ENCODE measurements around the gene DYTN.

DYTN gene

GRCh38 chr2:206626108-206626507 is 92.1 kb downstream of the DYTN start:
- H4K20me1 ChIP-seq (ENCODE audit: insufficient read depth, low read length), result no peaks in the 10 kb centered on the region
- no peaks in the 10 kb centered on the region for H3K4me1 ChIP-seq (ENCODE audit: low read length)
- no peak overlapping the region for H2AFZ ChIP-seq (ENCODE audit: low read length)
- H3K27ac ChIP-seq (ENCODE audit: low read length), result no peak overlapping the region
- no peaks in the 10 kb centered on the region for H3K36me3 ChIP-seq (replicated peaks; ENCODE audit: insufficient read depth, low read length)
- no peak overlapping the region for H3K9ac ChIP-seq (ENCODE audit: low read length)
- no peak for TF ChIP-seq CTCF (IDR thresholded peaks at IDR 0.05; ENCODE audit: low read length)
- TF ChIP-seq EZH2 (optimal IDR thresholded peaks at IDR 0.05; ENCODE audit: low read depth, low read length), result no peak
- no peak for TF ChIP-seq EZH2phosphoT487 (IDR thresholded peaks at IDR 0.05; ENCODE audit: low read length)
- no peaks in the 10 kb centered on the region for H3K79me2 ChIP-seq (ENCODE audit: low read length)
- H3K9me2 ChIP-seq (replicated peaks; ENCODE audit: insufficient read depth, low read length), result no peaks in the 10 kb centered on the region
- DNase-seq, result no peak
- H3K9me3 ChIP-seq (replicated peaks; ENCODE audit: insufficient read depth, low read length), result no peaks in the 10 kb centered on the region
- no peaks in the 10 kb centered on the region for H3K27me3 ChIP-seq (replicated peaks; ENCODE audit: insufficient read depth, low read length)
- no peak overlapping the region for H3K4me2 ChIP-seq (ENCODE audit: low read depth, low read length)
- H3K4me3 ChIP-seq (ENCODE audit: low read length), result no peak overlapping the region
- no peaks in the 10 kb centered on the region for H3F3A ChIP-seq (ENCODE audit: insufficient read depth, low read length)

- Histone ChIP-seq H3K36me3 (replicated peaks; ENCODE audit: insufficient read depth, low read length) (no peaks in the 10 kb centered on the region), H3K27ac (ENCODE audit: low read length) (no peak overlapping the region), H4K20me1 (ENCODE audit: insufficient read depth, low read length) (no peaks in the 10 kb centered on the region), H3K4me3 (ENCODE audit: low read length) (no peak overlapping the region), H2AFZ (ENCODE audit: low read length) (no peak overlapping the region), H3K9ac (ENCODE audit: low read length) (no peak overlapping the region), H3K79me2 (ENCODE audit: low read length) (no peaks in the 10 kb centered on the region), H3K9me2 (replicated peaks; ENCODE audit: insufficient read depth, low read length) (no peaks in the 10 kb centered on the region), H3K27me3 (replicated peaks; ENCODE audit: insufficient read depth, low read length) (no peaks in the 10 kb centered on the region), H3K4me2 (ENCODE audit: low read depth, low read length) (no peak overlapping the region), H3F3A (ENCODE audit: insufficient read depth, low read length) (no peaks in the 10 kb centered on the region), H3K4me1 (ENCODE audit: low read length) (no peaks in the 10 kb centered on the region), H3K9me3 (replicated peaks; ENCODE audit: insufficient read depth, low read length) (no peaks in the 10 kb centered on the region)
- DNase-seq, result no peak
- TF ChIP-seq EZH2phosphoT487 (IDR thresholded peaks at IDR 0.05; ENCODE audit: low read length), result no peak
- no peak for TF ChIP-seq EZH2 (optimal IDR thresholded peaks at IDR 0.05; ENCODE audit: low read depth, low read length)
- no peak for TF ChIP-seq CTCF (IDR thresholded peaks at IDR 0.05; ENCODE audit: low read length)
Observed at GRCh38 chr2:206619011-206619410, 99.2 kb downstream of the DYTN start.

GRCh38 chr2:206616151-206616550 is 102.0 kb downstream of the DYTN start:
- DNase-seq, result no peak
- no peaks in the 10 kb centered on the region for H3K9me3 ChIP-seq (replicated peaks; ENCODE audit: insufficient read depth, low read length)
- H3K9ac ChIP-seq (ENCODE audit: low read length), result no peak overlapping the region
- TF ChIP-seq EZH2 (optimal IDR thresholded peaks at IDR 0.05; ENCODE audit: low read depth, low read length), result no peak
- TF ChIP-seq CTCF (IDR thresholded peaks at IDR 0.05; ENCODE audit: low read length), result no peak
- no peak for TF ChIP-seq EZH2phosphoT487 (IDR thresholded peaks at IDR 0.05; ENCODE audit: low read length)
- H3K27me3 ChIP-seq (replicated peaks; ENCODE audit: insufficient read depth, low read length), result no peaks in the 10 kb centered on the region
- no peaks in the 10 kb centered on the region for H3K36me3 ChIP-seq (replicated peaks; ENCODE audit: insufficient read depth, low read length)
- no peak overlapping the region for H3K4me2 ChIP-seq (ENCODE audit: low read depth, low read length)
- H3F3A ChIP-seq (ENCODE audit: insufficient read depth, low read length), result no peaks in the 10 kb centered on the region
- H3K79me2 ChIP-seq (ENCODE audit: low read length), result no peaks in the 10 kb centered on the region
- H3K4me1 ChIP-seq (ENCODE audit: low read length), result no peaks in the 10 kb centered on the region
- H3K9me2 ChIP-seq (replicated peaks; ENCODE audit: insufficient read depth, low read length), result no peaks in the 10 kb centered on the region
- H2AFZ ChIP-seq (ENCODE audit: low read length), result no peak overlapping the region
- H3K4me3 ChIP-seq (ENCODE audit: low read length), result no peak overlapping the region
- H3K27ac ChIP-seq (ENCODE audit: low read length), result no peak overlapping the region
- no peaks in the 10 kb centered on the region for H4K20me1 ChIP-seq (ENCODE audit: insufficient read depth, low read length)

Data from MM.1S (cell line).